Cardiac fibroblast (primary cell): ENCODE data around the gene SUSD3.

Source experiments
- DNase-seq, 2 donors: peaks; one replicate each; pipeline versions ENCODE4 v3.0.0 to v3.0.0-alpha.2; 2010; ENCODE audit warnings: low read depth in 2 of 2
- H3K4me3 ChIP-seq, 2 donors: replicated peaks in 1 of 2; 1 replicate in 1 of 2; 2 replicates in 1 of 2; pipeline ENCODE4 v1.5.1; 2011; ENCODE audit warnings: low read depth in 2 of 2, low read length in 2 of 2, mild to moderate bottlenecking in 2 of 2, moderate library complexity in 1 of 2
- TF ChIP-seq, protein P1 (sequence below): IDR thresholded peaks from one replicate; pipeline ENCODE4 v1.5.1; 2011; ENCODE audit warnings: low read depth, mild to moderate bottlenecking, low read length, inconsistent platforms

The SUSD3 gene

GRCh38 chr9:93119703-93119952, 61.1 kb downstream of the SUSD3 start:
- no peak for DNase-seq
- no peak overlapping the region for H3K4me3 ChIP-seq
- TF ChIP-seq, protein P1, sequence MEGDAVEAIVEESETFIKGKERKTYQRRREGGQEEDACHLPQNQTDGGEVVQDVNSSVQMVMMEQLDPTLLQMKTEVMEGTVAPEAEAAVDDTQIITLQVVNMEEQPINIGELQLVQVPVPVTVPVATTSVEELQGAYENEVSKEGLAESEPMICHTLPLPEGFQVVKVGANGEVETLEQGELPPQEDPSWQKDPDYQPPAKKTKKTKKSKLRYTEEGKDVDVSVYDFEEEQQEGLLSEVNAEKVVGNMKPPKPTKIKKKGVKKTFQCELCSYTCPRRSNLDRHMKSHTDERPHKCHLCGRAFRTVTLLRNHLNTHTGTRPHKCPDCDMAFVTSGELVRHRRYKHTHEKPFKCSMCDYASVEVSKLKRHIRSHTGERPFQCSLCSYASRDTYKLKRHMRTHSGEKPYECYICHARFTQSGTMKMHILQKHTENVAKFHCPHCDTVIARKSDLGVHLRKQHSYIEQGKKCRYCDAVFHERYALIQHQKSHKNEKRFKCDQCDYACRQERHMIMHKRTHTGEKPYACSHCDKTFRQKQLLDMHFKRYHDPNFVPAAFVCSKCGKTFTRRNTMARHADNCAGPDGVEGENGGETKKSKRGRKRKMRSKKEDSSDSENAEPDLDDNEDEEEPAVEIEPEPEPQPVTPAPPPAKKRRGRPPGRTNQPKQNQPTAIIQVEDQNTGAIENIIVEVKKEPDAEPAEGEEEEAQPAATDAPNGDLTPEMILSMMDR: no peak

- TF ChIP-seq, protein P1: peak; percentile 65
- no peak overlapping the region for H3K4me3 ChIP-seq
- DNase-seq: peak; percentile 97 to 98
Observed at GRCh38 chr9:93119953-93120845, 61.7 kb downstream of the SUSD3 start.

DNA sequence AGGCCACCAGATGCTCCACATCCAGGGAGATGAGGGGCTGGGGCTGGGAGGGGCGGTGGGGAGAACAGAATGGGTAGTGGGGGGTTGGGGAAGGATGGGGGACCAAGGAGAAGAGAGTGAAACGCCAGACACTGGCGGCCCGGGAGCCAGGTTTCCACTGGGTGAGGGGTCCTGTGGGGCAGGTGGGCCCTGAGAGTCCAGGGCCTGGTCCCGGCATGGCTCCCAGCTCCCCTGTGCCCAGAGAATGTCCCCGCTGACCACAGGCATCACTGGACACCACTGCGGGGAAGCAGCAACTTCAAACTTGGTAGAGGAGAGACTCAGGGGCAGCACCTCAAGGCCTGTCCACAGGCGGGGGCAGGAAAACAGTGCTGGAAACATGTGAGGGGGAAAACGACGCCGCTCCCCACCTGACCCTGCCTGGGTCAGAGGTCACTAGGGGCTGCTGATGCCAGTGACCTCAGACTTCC, 62.4 kb downstream of the SUSD3 start:
- H3K4me3 ChIP-seq: no peak overlapping the region
- no peak for DNase-seq
- TF ChIP-seq, protein P1: no peak

GRCh38 chr9:93121316-93122241, 63.1 kb downstream of the SUSD3 start:
- H3K4me3 ChIP-seq: no peak overlapping the region
- TF ChIP-seq, protein P1: no peak
- no peak for DNase-seq

DNA sequence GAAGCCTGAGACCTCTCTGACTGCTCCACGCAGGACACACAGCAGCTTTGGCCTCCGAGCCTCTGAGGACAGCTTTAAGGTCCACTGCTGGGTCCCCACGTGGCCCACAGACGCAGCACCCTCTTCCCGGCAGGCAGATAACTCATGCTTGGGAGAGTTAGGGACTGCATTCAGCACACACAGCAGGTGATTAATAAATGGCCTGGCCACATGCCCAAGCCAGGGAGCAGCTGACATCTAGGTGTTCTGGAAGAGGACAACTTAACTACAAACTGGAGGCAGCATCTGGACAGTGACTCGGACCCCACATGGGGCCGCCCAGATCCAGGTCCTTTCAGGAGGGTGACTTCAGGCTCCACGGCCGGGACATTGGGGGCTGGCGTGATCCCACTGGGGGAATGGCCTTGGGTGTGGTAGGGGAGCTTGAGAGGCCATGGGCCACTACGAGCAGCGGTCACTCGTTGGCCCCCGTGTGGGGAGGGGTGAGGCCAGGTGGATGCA, 64.3 kb downstream of the SUSD3 start:
- no peak overlapping the region for H3K4me3 ChIP-seq
- TF ChIP-seq, protein P1: no peak
- no peak for DNase-seq

DNA sequence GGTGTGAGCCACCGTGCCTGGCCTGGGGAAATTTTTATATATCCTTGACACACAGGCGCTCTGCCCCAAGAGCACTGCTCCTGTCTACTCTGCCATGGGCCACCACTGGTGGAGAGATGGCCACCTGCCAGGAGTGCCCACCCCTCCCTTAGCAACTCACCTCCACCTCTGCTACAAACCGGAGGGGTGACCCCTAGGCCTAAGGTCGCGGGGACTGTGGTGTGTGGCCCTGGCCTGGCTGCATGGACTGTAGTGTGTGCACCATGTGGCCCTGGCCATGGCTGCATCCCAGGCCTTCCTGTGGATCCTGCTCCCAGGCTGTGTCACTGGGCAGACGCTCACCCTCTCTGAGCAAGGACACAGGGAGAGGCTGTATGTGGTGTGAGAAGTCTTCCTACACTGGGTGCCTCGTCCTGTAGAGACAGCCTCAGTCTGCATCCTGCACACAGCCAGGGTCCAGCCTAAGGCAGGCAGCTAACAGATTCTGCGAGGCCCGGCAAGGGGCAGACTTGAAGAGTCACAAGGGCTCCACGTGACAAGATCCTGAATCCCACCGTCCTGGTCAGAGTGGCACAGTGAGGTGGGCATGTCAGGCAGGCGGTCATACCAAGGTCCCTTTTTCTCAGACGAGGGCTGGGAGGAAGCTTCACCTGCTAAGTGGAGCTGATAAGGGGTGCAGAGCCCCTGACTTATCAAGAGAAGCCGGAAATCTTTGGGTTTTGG, 65.2 kb downstream of the SUSD3 start:
- DNase-seq: no peak
- TF ChIP-seq, protein P1: no peak
- H3K4me3 ChIP-seq: no peak overlapping the region
